Type B pancreatic cell (in vitro differentiated cells): ENCODE data around the gene AP2B1. TPM values are rescaled to one million over a fixed set of nuclear protein-coding genes. Genes with fewer than 3 reads are reported as not detected.

Experiments used
- DNase-seq: peaks from one replicate; pipeline ENCODE4 v3.0.0; 2021; ENCODE audit warnings: mixed read lengths; ENCODE audit not compliant: unreplicated experiment; ENCODE audit errors: extremely low spot score
- H3K27ac Mint-ChIP-seq: 2 replicates; pipeline ENCODE4 v1.8.0; 2021; ENCODE audit warnings: mild to moderate bottlenecking, mixed read lengths
- H3K27me3 Mint-ChIP-seq: 2 replicates; pipeline ENCODE4 v1.8.0; 2021; ENCODE audit warnings: mixed read lengths
- H3K36me3 Mint-ChIP-seq: 2 replicates; pipeline ENCODE4 v1.8.0; 2021; ENCODE audit warnings: mixed read lengths
- H3K4me1 Mint-ChIP-seq: one replicate; pipeline ENCODE4 v1.8.0; 2021; ENCODE audit warnings: mixed read lengths; ENCODE audit not compliant: unreplicated experiment
- H3K4me3 Mint-ChIP-seq: 2 replicates; pipeline ENCODE4 v1.8.0; 2021; ENCODE audit warnings: mild to moderate bottlenecking, mixed read lengths
- H3K9me3 Mint-ChIP-seq: 2 replicates; pipeline ENCODE4 v1.8.0; 2021; ENCODE audit warnings: mixed read lengths
- CTCF ChIP-seq: fragments of 200-600 bp; sonication (generic); conservative IDR thresholded peaks from 2 replicates; pipeline ENCODE4 v1.5.0; 2021; ENCODE audit warnings: antibody characterized with exemption, mild to moderate bottlenecking
- total RNA-seq: library from RNA; stranded (reverse); gene quantifications from 2 replicates; pipeline ENCODE4 v1.2.1, GENCODE V29; 2021; ENCODE audit warnings: low replicate concordance

Gene AP2B1
- total RNA-seq, 1 donor from 2014 or later, result 165 TPM

- Mint-ChIP-seq H3K9me3 (no peaks in the 10 kb centered on the region), H3K4me1 (peaks cover 13% of the 10 kb centered on the region), H3K27me3 (no peaks in the 10 kb centered on the region), H3K36me3 (peaks cover 18% of the 10 kb centered on the region), H3K4me3 (no peak overlapping the region), H3K27ac (no peak overlapping the region)
- no peak for TF ChIP-seq CTCF
- DNase-seq, result no peak
Observed at GRCh38 chr17:35715416-35715815, 128.3 kb downstream of the AP2B1 start.

GRCh38 chr17:35716173-35716572 lies 129.1 kb downstream of the AP2B1 start:
- peaks cover 19% of the 10 kb centered on the region for H3K36me3 Mint-ChIP-seq
- no peak overlapping the region for H3K4me3 Mint-ChIP-seq
- H3K27ac Mint-ChIP-seq, result no peak overlapping the region
- no peak for TF ChIP-seq CTCF
- H3K27me3 Mint-ChIP-seq, result no peaks in the 10 kb centered on the region
- H3K4me1 Mint-ChIP-seq, result peaks cover 13% of the 10 kb centered on the region
- no peaks in the 10 kb centered on the region for H3K9me3 Mint-ChIP-seq
- DNase-seq, result no peak

- H3K27me3 Mint-ChIP-seq, result no peaks in the 10 kb centered on the region
- no peak overlapping the region for H3K27ac Mint-ChIP-seq
- DNase-seq, result no peak
- no peaks in the 10 kb centered on the region for H3K9me3 Mint-ChIP-seq
- peaks cover 13% of the 10 kb centered on the region for H3K4me1 Mint-ChIP-seq
- peaks cover 23% of the 10 kb centered on the region for H3K36me3 Mint-ChIP-seq
- TF ChIP-seq CTCF, result no peak
- H3K4me3 Mint-ChIP-seq, result no peak overlapping the region
Observed at GRCh38 chr17:35716897-35717465, 129.9 kb downstream of the AP2B1 start.

GRCh38 chr17:35717475-35717874 lies 130.4 kb downstream of the AP2B1 start:
- H3K27me3 Mint-ChIP-seq, result no peaks in the 10 kb centered on the region

GRCh38 chr17:35723735-35724134 lies 136.6 kb downstream of the AP2B1 start:
- Mint-ChIP-seq H3K27ac (no peak overlapping the region), H3K27me3 (no peaks in the 10 kb centered on the region), H3K9me3 (no peaks in the 10 kb centered on the region), H3K4me3 (no peak overlapping the region), H3K36me3 (peaks cover 28% of the 10 kb centered on the region), H3K4me1 (peaks cover 35% of the 10 kb centered on the region)
- TF ChIP-seq CTCF, result no peak
- no peak for DNase-seq

More at GRCh38 chr17:35717475-35717874, 130.4 kb downstream of the AP2B1 start:
- H3K4me1 Mint-ChIP-seq, result peaks cover 13% of the 10 kb centered on the region
- peaks cover 23% of the 10 kb centered on the region for H3K36me3 Mint-ChIP-seq
- no peak overlapping the region for H3K27ac Mint-ChIP-seq
- no peak for TF ChIP-seq CTCF
- H3K9me3 Mint-ChIP-seq, result no peaks in the 10 kb centered on the region
- DNase-seq, result no peak
- H3K4me3 Mint-ChIP-seq, result no peak overlapping the region

- Mint-ChIP-seq H3K27ac (no peak overlapping the region), H3K4me3 (no peak overlapping the region), H3K4me1 (peaks cover 44% of the 10 kb centered on the region), H3K9me3 (no peaks in the 10 kb centered on the region), H3K36me3 (peaks cover 21% of the 10 kb centered on the region), H3K27me3 (no peaks in the 10 kb centered on the region)
- no peak for DNase-seq
- TF ChIP-seq CTCF, result no peak
Observed at GRCh38 chr17:35725058-35725457, 137.9 kb downstream of the AP2B1 start.
